HG03354 (cell line): ENCODE results near the gene SLC16A8.
"Not testable (repeated sequence)": the region's sequence is repeated elsewhere in the genome, so short reads cannot be mapped to it uniquely, and the experiment has no call there.

Experiments used
- ATAC-seq: cut with Tn5 transposase; IDR thresholded peaks from one replicate; pipeline ENCODE4 v1.9.1; 2021; ENCODE audit warnings: mild to moderate bottlenecking; ENCODE audit not compliant: unreplicated experiment, poor library complexity, severe bottlenecking

SLC16A8 gene

GRCh38 chr22:38083931-38084631, at the start of gene SLC16A8:
Gene SLC16A8, minus strand, starts transcription at chr22:38084184. Its CDS starts 1,311 bp downstream, at chr22:38082873.
- ATAC-seq, result no peak

- ATAC-seq, result no peak
Observed at GRCh38 chr22:38133331-38133730, 49.3 kb upstream of the SLC16A8 start.

- no peak for ATAC-seq
Observed at GRCh38 chr22:38132794-38133193, 48.8 kb upstream of the SLC16A8 start.

DNA sequence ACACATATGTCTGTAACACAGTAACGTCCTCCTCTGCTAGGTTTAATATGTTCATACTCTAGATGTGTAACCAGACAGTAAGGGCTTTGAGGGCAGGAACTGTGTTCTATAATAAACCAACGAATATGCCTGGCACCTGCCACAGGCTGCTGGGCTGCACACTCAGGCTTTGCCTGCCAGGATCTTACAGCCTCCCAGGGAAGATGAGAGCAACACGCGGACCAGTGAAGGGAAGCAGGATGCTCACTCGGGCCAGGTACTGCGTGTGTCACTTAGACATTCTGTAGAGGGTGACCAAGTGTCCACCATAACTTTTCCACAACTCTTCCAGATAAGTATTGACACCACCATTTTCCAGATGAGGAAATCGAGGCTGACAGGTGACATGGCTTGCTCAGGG, 48.2 kb upstream of the SLC16A8 start:
- no peak for ATAC-seq

DNA sequence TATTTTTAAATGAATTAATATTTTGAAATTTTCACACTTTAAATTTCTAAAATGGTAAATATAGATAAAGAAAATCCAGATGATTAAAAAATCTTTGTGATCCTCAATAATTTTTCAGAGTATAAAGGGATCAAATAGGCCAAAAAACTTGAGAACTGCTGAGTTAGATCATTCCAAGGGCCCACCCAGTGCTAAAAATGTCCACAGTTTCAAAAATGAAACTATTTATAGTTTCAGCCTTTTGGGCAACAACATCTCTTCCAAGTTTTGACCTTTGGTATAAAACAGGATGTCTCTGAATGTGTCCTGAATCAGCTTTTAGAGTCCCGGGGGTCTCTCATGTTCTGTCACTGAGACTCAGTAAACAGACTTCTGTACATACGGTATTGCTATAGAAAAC, 47.4 kb upstream of the SLC16A8 start:
- ATAC-seq, result no peak

DNA sequence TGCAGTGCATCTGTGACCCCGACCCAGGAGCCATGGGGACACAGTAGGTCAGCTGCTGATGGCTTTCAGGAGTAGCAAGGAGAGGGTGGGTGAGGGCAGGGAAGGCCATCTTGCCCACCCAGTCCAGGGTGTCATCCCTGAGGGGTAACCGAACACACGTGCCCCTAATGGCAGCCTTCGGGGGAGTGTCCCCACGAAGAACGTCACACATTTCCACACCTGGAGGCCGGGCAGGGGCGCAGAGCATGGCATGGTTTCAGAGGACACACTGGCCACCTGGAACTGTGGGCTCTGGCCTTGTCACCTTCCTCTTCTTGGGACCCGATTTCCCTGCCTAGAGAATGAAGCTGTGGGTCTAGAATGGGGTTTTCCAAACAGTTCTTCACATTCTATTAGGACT, 45.9 kb upstream of the SLC16A8 start:
- ATAC-seq, result no peak

DNA sequence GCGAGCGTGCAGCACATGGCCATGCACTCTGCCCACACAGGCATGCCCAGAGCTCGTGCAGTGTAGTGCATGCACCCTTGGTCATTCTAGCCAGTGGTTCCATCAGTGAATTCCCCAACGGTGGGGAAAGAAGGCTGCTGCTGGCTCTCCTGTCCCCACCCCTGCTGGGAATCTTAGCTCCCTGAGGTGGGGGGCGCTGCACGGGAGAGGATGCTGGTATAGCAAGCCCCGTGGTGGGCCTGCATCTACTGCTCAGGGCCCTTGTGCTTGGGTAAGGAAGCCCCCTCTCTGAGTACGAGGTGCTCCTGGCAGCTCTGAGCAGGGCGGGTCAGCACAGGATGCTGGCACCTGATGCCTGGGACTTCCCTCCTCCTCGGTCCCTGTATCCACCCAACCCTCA, 45.0 kb upstream of the SLC16A8 start:
- no peak for ATAC-seq

DNA sequence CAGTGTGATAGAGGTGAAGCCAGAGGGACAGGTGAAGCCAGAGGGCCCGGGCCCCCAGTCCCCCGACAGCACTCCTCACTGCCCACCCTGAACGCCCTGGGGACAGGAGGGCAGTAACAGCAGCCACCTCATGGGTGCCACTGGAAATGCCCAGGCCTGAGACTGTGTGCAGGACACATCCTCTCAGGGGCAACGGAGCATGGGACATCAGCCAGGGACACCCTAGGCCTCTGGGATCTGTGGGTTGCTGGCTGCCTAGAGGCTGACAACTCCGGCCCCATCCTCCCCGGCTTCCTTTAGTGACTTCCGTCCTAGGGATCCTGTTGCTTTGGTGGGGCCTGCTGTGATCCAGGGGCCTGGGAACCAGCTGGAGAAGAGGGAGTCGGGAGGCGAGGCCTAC, 43.9 kb upstream of the SLC16A8 start:
- no peak for ATAC-seq

DNA sequence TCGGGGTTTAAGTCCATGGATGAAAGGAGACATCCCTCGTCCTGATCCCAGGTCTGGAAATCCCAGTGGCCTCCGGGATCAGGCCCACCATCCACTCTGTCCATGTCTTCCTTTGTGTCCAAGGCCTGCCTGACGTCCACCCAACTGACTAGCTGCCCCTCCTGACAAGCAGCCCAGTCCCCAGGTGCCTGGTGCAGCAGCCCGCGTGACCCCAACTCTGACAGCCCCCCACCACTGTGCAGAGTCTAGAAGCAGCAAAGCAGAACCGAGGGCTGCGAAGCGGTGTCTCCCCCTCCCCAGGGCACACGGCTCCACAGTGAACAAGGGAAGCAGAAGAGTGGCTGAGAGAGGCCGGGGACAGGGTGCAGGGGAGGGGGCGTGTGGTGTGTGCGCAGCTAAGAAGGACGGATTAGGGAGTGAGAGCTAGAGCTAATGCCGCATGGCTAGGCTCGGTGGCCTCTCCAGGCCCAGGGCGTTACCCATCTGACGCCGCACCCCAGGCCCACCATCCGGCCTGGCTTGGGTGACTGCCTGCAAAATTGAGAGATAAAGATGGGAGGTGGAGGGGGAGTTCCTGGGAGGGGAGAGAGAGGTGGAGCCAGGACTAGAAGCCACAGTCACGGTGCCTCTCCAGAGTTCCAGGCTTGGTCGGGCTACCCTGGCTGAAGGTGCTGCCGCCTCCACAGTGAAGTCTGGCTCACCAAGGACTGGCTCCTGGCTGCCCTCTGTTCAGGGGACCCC, 43.1 kb upstream of the SLC16A8 start:
- no peak for ATAC-seq

GRCh38 chr22:38125751-38126201, 41.8 kb upstream of the SLC16A8 start:
- ATAC-seq, result no peak

DNA sequence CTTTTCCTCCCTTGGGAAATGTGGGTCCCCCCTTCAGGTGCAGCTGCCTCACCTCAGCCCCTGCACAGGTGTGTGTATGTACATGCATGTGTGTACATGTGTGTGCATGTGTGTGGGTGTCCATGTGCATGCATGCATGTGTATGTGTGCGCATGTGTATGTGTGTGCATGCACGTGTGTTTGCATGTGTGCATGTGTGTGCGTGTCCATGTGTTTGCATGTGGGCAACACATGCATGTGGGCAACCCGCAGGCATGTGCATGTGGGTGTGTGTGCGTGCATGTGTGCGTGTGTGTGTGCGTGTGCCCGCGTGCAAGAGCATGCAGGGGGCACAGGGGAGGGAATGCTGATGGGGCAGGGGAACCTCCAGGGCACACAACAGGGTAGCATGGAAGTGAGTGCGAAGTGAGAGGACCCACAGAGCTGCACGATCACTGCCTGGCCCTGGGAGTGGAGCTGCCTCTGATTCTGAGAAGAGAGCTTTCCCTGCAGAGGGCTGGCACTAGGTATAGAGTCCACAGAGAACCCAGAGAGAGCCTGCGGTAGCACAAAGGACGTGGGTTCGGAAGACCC, 41.1 kb upstream of the SLC16A8 start:
- ATAC-seq, result no peak

DNA sequence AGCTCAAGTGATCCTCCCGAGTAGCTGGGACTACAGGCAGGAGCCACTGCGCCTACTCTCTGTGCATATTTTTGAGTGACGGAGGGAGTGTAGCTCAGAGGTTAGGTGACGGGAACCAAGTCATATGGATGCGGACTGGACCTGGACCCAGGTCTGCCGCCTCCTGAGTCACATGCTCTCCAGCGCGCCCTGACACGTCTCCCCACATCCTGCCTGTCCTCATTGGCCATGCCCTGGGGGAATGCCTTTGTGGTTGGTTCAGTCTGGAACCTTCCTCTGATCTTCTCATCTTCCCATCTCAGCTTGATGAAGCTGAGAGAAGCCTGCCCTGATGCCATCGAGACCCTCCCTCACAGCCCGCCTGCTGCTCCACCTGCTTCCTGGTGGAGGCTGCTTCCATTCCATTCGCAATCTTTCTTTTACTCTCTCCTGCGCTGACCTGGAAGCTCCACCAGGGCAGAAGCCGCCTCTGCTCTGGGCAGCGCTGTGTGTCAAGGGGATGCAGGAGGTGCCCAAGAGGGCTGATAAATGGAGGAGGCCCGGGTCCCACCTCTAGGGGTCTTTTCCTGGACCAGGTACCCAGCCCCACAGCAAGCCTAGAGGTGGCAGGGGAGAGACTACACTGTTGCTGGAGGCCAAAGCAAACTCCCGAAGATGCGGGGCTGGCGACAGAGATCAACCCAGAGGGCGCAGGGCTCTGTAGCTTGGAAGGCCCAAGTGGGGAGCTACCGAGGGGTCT, 40.4 kb upstream of the SLC16A8 start:
- ATAC-seq, result no peak

DNA sequence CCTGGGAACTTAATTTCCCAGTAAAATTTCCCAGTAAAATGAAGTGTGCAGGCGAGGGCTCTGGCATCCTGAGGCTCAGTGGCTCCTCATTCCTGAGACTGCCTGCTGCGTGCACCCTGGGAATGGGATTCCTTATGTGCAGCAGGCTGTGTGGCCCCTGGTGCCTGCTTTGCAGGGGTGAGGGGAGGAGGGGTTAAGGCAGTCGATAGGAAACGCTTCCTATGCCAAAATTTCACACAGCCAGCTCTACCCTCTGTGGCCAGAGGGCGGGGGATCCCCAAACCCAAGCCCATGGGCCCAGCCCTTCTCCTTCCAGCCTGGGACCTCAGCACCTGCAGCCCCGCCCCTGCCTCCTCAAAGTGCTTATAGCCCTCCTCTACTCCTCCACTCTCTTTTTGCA, 38.6 kb upstream of the SLC16A8 start:
- ATAC-seq, result no peak

GRCh38 chr22:38120359-38121110, 36.6 kb upstream of the SLC16A8 start:
- ATAC-seq, result no peak

- not testable (repeated sequence) for ATAC-seq
Observed at GRCh38 chr22:38118747-38119146, 34.8 kb upstream of the SLC16A8 start.

DNA sequence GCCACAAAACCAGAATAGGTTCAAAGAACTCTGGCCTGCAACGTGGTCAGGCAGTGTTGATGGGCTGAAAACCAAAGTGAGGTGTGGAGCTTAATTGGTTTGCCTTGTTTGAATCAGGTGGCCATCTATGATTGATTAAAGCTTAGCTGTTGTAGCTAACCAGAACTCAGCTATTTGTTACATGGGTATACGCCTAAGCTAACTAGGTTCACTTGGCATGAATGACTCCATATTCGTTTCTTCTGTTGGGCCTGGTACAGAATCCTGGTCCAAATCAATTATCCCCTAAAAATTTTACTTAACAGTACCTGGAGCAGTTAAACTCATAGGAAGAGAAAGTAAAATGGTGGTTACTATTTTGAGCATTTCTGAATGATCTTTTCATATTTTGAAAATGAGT, 34.2 kb upstream of the SLC16A8 start:
- ATAC-seq, result no peak

DNA sequence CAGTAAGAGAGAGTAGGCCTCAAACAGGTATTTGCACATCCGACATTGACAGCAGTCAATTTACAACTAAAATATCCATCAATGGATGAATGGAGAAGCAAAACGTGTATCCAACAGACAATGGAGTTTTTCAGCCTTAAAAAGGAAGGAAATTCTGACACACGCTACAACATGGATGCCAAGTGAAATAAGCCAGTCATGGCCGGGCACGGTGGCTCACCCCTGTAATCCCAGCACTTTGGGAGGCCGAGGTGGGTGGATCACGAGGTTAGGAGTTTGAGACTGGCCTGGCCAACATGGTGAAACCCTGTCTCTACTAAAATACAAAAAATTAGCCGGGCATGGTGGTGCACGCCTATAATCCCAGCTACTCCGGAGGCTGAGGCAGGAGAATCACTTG, 33.6 kb upstream of the SLC16A8 start:
- ATAC-seq, result not testable (repeated sequence)

GRCh38 chr22:38115423-38116205, 31.6 kb upstream of the SLC16A8 start:
- no peak for ATAC-seq
